Thyroid gland (tissue), 4 donors: ENCODE measurements around the gene WBP11.

Source experiments
- POLR2A ChIP-seq, 2 donors: fragments of 450-650 bp; IDR thresholded peaks; one replicate each; pipeline ENCODE4 v1.6.1; 2017; ENCODE audit warnings: antibody characterized with exemption in 2 of 2, mild to moderate bottlenecking in 2 of 2, moderate library complexity in 1 of 2
- TF ChIP-seq, protein P1 (sequence below), 6 experiments: fragments of 200-600 bp in 3 of 6; fragments of 450-650 bp in 3 of 6; sonication (generic) in 3 of 6; IDR thresholded peaks; one replicate each; pipeline ENCODE4 v1.5.1; 2016 to 2019; ENCODE audit warnings: antibody characterized with exemption in 6 of 6, mild to moderate bottlenecking in 2 of 6, inconsistent platforms in 1 of 6, moderate library complexity in 1 of 6

DNA sequence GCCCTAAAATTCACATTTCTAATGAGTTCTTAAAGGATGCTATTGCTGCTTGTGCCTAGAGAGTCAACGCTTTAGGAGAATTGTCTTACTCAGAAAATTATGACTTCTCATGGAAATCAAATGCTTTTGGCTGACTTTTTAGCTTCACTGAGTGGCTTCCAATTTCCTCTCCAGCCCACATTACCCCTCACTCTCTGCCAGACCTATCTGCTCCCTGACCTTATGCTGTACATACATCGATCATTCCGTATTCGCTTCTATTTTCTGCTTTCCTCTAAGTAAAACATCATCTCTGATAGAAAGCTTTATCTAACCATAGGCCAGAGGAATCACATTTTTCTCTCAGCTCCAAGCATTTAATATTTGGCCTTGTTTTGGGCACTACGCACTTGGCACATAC lies 23.2 kb upstream of the WBP11 start:
- TF ChIP-seq, protein P1, sequence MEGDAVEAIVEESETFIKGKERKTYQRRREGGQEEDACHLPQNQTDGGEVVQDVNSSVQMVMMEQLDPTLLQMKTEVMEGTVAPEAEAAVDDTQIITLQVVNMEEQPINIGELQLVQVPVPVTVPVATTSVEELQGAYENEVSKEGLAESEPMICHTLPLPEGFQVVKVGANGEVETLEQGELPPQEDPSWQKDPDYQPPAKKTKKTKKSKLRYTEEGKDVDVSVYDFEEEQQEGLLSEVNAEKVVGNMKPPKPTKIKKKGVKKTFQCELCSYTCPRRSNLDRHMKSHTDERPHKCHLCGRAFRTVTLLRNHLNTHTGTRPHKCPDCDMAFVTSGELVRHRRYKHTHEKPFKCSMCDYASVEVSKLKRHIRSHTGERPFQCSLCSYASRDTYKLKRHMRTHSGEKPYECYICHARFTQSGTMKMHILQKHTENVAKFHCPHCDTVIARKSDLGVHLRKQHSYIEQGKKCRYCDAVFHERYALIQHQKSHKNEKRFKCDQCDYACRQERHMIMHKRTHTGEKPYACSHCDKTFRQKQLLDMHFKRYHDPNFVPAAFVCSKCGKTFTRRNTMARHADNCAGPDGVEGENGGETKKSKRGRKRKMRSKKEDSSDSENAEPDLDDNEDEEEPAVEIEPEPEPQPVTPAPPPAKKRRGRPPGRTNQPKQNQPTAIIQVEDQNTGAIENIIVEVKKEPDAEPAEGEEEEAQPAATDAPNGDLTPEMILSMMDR (IDR thresholded peaks at IDR 0.05), result no peak
- no peak for TF ChIP-seq POLR2A (IDR thresholded peaks at IDR 0.05)
